HG03575 (cell line): ENCODE data around the gene MED13L.

Experiments
- ATAC-seq: cut with Tn5 transposase; IDR thresholded peaks from one replicate; pipeline ENCODE4 v1.9.1; 2021; ENCODE audit not compliant: unreplicated experiment, insufficient number of reproducible peaks, low FRiP score; ENCODE audit errors: extremely low read depth

MED13L gene

GRCh38 chr12:115932066-115932465 is 345.4 kb downstream of the MED13L start:
- no peak for ATAC-seq

GRCh38 chr12:115930336-115930735 is 347.2 kb downstream of the MED13L start:
- no peak for ATAC-seq

- ATAC-seq: no peak
Measured at GRCh38 chr12:115926037-115926670, 351.3 kb downstream of the MED13L start.

- no peak for ATAC-seq
Measured at GRCh38 chr12:115923851-115924250, 353.6 kb downstream of the MED13L start.

- ATAC-seq: no peak
Measured at GRCh38 chr12:115922952-115923564, 354.4 kb downstream of the MED13L start.

- ATAC-seq: no peak
Measured at GRCh38 chr12:115920395-115921183, 356.9 kb downstream of the MED13L start.

GRCh38 chr12:115918763-115919162 is 358.7 kb downstream of the MED13L start:
- ATAC-seq: no peak

GRCh38 chr12:115916910-115917668 is 360.4 kb downstream of the MED13L start:
- ATAC-seq: no peak

- ATAC-seq: no peak
Measured at GRCh38 chr12:115914122-115914521, 363.4 kb downstream of the MED13L start.

- no peak for ATAC-seq
Measured at GRCh38 chr12:115912440-115912839, 365.1 kb downstream of the MED13L start.

GRCh38 chr12:115911360-115911759 is 366.1 kb downstream of the MED13L start:
- no peak for ATAC-seq

GRCh38 chr12:115910057-115910456 is 367.4 kb downstream of the MED13L start:
- ATAC-seq: no peak
